ENCODE data around the gene MAEA.

DNA sequence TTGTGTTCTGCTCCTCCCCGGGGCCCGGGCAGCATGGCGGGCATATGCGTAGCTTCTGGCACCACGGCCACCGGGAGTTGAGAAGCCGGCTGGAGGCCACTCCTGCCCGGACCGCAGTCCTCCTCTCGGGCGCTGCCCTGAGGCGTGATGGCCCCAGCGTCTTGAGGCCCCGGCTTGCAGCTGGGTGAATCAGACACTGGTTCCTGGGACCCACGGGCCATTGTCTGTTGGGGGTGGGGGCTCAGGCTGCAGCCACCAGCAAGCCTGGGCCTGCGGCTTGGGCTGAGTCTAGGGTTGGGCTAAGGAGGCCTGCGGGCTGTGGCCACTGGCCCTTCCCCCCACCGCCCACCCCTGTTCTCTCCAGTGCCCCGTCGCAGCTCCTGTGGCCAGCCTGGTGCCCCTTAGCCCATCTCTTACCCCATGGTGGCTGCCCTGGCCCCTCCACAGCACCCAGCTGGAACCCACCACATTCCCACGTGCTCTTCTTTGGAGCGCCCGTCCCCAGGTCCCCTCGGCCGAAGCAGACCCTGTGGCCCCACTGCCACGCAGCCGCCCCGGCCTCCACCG, 50.6 kb downstream of the MAEA start:
- TF ChIP-seq, protein P1, sequence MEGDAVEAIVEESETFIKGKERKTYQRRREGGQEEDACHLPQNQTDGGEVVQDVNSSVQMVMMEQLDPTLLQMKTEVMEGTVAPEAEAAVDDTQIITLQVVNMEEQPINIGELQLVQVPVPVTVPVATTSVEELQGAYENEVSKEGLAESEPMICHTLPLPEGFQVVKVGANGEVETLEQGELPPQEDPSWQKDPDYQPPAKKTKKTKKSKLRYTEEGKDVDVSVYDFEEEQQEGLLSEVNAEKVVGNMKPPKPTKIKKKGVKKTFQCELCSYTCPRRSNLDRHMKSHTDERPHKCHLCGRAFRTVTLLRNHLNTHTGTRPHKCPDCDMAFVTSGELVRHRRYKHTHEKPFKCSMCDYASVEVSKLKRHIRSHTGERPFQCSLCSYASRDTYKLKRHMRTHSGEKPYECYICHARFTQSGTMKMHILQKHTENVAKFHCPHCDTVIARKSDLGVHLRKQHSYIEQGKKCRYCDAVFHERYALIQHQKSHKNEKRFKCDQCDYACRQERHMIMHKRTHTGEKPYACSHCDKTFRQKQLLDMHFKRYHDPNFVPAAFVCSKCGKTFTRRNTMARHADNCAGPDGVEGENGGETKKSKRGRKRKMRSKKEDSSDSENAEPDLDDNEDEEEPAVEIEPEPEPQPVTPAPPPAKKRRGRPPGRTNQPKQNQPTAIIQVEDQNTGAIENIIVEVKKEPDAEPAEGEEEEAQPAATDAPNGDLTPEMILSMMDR (IDR thresholded peaks at IDR 0.05) = no peak
- no peak for TF ChIP-seq POLR2AphosphoS5 (IDR thresholded peaks at IDR 0.05)
